ENCODE results near the gene PCK1. TPM values are rescaled to one million over a fixed set of nuclear protein-coding genes. Genes with fewer than 3 reads are reported as not detected.

PCK1 gene
- total RNA-seq, 1 donor from 2014 or later: not detected

GRCh38 chr20:57559658-57560553, 1.0 kb upstream of the PCK1 start:
- DNase-seq (ENCODE audit: low read depth in 2 of 2): no peak

- no peak for DNase-seq (ENCODE audit: low read depth in 2 of 2)
These were observed 708 bp downstream of the PCK1 start for GRCh38 chr20:57561356-57562279.

DNA sequence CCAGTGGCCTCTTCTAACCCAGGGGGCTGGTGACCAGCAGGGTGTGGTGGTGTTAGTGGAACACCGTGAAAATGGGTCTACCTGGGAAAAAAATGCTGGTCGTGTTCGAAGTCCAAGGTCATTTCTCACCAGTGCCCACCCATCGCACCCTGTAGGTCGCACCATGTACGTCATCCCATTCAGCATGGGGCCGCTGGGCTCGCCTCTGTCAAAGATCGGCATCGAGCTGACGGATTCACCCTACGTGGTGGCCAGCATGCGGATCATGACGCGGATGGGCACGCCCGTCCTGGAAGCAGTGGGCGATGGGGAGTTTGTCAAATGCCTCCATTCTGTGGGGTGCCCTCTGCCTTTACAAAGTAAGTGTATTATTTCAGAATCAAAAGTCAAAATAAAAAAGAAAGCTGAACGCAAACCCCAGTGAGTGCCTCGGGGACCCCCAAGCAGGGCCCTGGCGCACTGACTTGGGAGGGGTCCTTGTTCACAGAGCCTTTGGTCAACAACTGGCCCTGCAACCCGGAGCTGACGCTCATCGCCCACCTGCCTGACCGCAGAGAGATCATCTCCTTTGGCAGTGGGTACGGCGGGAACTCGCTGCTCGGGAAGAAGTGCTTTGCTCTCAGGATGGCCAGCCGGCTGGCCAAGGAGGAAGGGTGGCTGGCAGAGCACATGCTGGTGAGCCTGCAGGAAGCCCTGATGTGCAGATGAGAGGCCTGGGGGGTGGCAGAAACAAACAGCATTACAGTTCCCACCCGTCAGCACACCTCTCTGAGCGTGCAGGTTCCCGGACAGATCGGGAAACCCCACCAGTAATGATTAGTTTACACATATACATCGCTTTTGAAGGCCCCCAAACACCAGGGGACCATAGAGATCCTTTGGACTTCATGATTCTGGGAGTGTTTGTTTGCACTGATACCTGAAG, 1.9 kb downstream of the PCK1 start:
- DNase-seq (ENCODE audit: low read depth in 2 of 2): no peak

DNA sequence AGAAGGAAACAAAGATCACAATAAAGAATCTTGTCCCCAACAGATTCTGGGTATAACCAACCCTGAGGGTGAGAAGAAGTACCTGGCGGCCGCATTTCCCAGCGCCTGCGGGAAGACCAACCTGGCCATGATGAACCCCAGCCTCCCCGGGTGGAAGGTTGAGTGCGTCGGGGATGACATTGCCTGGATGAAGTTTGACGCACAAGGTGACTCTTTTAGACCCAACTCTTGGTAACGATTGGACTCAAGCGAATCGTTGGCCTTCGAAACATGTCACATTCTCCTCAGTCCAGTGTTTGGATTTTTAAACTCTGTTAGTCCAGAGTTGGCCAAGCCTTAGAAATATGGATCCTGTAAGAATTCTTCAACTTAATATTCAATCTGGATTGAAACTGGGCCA, 2.6 kb downstream of the PCK1 start:
- DNase-seq (ENCODE audit: low read depth in 2 of 2): no peak

DNA sequence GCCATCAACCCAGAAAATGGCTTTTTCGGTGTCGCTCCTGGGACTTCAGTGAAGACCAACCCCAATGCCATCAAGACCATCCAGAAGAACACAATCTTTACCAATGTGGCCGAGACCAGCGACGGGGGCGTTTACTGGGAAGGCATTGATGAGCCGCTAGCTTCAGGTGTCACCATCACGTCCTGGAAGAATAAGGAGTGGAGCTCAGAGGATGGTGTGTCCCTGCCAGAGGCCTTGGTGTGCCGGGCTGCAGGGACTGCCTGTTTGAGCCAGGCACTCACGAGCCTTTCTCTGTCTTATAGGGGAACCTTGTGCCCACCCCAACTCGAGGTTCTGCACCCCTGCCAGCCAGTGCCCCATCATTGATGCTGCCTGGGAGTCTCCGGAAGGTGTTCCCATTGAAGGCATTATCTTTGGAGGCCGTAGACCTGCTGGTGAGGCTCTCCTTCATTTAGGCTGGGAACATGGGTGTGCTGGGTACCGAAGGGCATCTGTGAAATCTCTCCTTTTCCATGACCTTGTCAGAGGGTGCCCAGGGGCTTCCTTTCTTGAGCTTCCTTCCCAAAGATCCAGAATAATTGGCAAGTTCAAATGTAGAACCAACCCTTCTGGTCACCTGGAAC, 3.4 kb downstream of the PCK1 start:
- no peak for DNase-seq (ENCODE audit: low read depth in 2 of 2)

GRCh38 chr20:57564951-57565642, 4.2 kb downstream of the PCK1 start:
- no peak for DNase-seq (ENCODE audit: low read depth in 2 of 2)

DNA sequence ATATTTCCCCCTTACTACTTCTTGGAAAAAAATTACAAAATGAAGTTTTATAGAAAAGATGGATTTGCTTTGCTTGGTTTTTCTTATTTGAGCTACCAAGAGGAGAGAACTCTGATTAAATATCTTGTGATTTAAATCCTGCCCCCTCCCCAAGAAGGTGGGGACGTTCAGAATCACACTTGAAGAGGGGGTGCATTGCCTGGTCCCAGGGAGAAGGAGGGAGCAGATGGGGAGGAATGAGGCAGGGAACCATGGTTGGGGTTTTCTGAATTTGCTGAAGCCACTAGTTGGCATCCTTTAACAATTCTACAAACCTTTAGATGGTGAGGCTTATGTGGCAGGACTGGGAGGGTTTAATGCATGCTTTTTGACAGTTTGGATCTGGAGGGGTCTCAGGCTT, 5.5 kb downstream of the PCK1 start:
- no peak for DNase-seq (ENCODE audit: low read depth in 2 of 2)

DNA sequence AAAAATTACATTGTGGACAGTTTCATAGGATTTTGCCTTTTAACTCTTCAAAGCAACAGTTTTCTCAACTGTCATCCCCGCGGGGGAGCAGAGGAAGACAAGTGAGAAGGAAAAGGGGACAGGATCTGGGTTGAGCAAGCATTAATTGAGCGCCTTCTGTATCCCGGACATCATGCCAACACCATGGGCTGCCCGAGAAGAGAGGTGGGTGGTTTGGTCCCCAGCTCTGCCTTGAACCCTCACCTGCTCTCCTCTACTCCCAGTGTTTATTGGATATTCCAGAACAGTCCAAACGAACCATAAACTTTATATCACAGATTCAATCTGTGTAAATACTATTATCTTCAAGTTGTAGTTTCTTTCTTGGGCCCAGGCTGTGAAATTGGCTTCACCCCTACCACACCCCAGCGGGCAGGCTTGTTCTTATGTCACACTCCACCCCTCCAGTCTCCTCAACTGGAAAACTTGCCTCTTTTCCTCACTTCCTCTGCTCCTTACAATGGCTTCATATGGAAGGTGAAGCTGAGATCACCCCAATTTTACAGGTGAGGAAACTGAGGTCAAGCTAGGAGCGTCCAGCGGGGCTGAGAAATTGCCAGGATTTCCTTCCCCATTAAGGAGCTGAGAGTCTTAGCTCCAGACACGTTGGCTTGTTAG, 6.0 kb downstream of the PCK1 start:
- DNase-seq (ENCODE audit: low read depth in 2 of 2): no peak

DNA sequence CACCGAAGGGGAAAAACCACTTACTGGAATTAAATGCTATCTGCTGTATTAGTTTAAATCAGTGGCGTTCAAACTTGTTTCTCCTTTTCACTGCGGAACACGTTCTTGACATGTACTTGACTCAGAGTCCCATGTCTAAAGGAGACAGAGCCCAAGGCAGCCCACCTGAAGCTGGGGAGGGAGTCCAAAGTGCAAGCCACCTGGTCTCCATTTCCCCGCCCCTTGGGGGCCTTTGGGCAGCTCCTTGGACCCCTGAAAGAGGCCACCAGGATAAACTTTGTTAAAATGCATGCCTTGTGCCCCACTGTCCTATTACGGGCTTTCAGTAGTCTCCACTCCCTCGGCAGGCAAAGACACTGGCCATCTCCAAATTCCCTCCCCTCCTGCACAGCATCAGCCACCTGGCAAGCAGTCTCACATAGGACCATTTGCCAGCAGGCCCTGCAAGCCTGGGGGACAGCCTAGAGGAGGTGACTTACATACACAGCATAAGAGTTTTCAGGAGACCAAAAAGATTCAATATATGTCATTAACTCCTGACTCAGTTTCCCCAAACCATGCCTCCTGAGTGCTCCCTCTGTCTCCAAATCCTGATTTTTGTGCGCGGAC, 6.7 kb downstream of the PCK1 start:
- no peak for DNase-seq (ENCODE audit: low read depth in 2 of 2)

DNA sequence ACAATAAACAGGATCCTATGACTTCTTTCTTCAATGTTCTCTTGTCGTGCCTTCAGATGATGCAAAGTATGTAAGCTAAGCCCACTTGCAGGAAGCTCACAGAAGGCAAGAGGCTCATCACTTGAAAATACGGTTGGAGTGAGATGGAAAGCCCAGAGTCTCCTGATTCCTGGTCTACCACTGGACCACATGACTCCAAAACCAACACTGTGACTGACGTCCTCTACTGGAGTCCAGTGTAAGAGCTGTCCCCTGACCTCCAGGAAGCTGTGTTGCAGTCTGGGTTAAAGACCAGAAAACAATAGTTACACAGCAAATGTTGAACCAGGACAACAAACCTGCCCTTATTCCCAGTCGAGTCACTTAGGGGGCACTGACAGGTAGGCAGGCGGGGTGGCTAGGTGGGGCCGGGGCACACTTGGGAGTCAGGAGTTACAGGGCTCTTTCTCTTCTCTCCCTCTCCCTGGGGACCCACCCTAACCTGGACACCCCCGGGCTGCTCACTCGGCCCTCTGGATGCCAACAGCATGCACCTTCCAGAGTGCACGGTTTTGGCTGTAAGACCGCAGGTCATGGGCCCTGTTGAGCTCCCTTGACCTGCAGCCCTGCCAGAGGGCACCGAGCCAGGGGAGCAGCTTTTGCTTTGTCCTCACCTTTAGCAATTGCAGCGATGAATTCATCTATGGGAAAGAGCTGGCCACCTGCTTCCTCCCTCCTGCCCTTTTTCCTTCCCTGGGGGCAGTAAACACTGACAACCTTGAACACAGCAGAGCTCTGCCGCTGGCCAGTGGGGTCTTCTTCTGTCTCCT, 7.4 kb downstream of the PCK1 start:
- DNase-seq (ENCODE audit: low read depth in 2 of 2): no peak

DNA sequence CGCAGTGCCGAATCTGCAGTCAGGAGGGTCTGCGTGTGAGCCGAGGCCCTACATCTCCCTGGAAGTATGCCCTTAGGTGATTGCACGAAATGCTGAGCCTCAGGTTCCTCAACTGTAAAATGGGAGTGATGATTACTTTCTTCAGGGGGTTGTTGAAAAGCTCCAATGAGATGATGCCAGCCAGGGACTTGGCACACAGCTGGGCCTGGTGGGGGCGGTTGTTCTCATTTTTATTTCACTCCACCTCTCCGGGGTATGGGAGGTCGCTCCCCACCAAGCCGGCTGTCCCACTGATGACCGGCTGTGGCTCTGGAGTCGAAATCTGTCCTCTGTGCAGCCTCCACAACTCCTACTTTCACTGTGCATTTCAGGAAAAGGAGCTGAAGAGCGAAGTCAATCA, 8.1 kb downstream of the PCK1 start:
- no peak for DNase-seq (ENCODE audit: low read depth in 2 of 2)

- no peak for DNase-seq (ENCODE audit: low read depth in 2 of 2)
These were observed 9.4 kb downstream of the PCK1 start for GRCh38 chr20:57570145-57570850.

GRCh38 chr20:57570920-57571319, 10.0 kb downstream of the PCK1 start:
- no peak for DNase-seq (ENCODE audit: low read depth in 2 of 2)

DNA sequence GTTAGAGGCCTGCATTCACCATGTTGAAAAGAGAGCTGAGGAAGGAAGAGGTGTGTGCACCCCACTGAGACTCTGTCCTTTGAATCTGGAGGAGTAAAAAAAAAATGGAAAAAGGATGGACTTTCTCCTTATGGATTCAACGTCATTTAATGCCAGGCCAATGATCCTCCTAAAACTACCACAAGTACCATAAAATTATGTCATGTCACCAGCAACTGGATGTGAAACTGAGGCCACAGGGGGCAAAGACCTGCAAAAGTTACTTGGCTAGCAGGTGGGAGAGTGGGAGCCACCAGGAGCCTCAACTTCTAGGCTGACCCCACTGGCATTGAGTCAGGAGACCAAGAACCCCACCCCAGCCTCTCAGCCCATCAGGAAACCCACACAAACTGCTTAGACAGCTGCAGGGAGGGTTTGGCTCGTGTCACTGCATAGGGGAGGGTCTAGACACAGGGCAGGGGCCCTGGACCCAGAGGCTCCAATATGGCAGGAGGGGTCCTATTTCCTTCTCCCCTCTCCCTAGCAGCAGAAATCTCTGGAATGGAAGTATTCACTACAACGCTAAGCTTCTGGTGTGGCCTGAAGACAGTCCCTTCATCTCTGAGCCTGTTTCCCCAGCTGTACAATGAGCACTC, 11.0 kb downstream of the PCK1 start:
- DNase-seq (ENCODE audit: low read depth in 2 of 2): no peak

- no peak for DNase-seq (ENCODE audit: low read depth in 2 of 2)
These were observed 12.3 kb downstream of the PCK1 start for GRCh38 chr20:57573242-57573641.

GRCh38 chr20:57573894-57574293, 13.0 kb downstream of the PCK1 start:
- DNase-seq (ENCODE audit: low read depth in 2 of 2): no peak

DNA sequence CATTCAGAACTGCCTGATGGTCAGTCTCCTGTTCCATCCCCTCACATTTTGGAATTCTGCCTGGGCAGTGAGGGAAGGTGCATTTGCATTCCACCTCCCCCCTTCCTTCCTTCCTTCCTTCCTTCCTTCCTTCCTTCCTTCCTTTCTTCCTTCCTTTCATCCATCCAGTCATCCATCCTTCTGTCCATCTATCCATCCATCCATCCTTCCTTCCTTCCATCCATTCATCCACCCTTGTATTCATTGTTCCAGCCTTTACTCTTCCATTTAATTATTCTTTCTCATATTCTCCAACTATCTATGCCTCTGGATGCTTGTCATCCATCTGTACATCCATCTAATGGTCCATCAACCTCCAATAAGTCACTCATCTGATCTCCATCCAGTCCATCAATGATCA, 14.0 kb downstream of the PCK1 start:
- no peak for DNase-seq (ENCODE audit: low read depth in 2 of 2)
